ENCODE results near the gene CD4.

CD4 gene

GRCh38 chr12:6852651-6853354, 63.5 kb downstream of the CD4 start:
- H3K4me3 ChIP-seq (ENCODE audit: low read depth, low read length), result peak overlapping the region; percentile 65
- TF ChIP-seq CTCF (IDR thresholded peaks at IDR 0.05; ENCODE audit: insufficient read depth, low read depth, low read length, missing control alignments), result no peak
- peak; percentile 68 for DNase-seq (ENCODE audit: low read depth)

GRCh38 chr12:6853626-6854025, 64.3 kb downstream of the CD4 start:
- no peak for TF ChIP-seq CTCF (IDR thresholded peaks at IDR 0.05; ENCODE audit: insufficient read depth, low read depth, low read length, missing control alignments)
- no peak for DNase-seq (ENCODE audit: low read depth)
- no peak overlapping the region; the same call in 1 of the 2 replicates for H3K4me3 ChIP-seq (ENCODE audit: low read depth, low read length)

- H3K4me3 ChIP-seq (ENCODE audit: low read depth, low read length), result no peak overlapping the region
- DNase-seq (ENCODE audit: low read depth), result no peak
- TF ChIP-seq CTCF (IDR thresholded peaks at IDR 0.05; ENCODE audit: insufficient read depth, low read depth, low read length, missing control alignments), result no peak
Observed at GRCh38 chr12:6854036-6854435, 64.7 kb downstream of the CD4 start.

- no peak for TF ChIP-seq CTCF (IDR thresholded peaks at IDR 0.05; ENCODE audit: insufficient read depth, low read depth, low read length, missing control alignments)
- no peak for DNase-seq (ENCODE audit: low read depth)
- no peak overlapping the region for H3K4me3 ChIP-seq (ENCODE audit: low read depth, low read length)
Observed at GRCh38 chr12:6855322-6855721, 66.0 kb downstream of the CD4 start.

- TF ChIP-seq CTCF (IDR thresholded peaks at IDR 0.05; ENCODE audit: insufficient read depth, low read depth, low read length, missing control alignments), result no peak
Observed at GRCh38 chr12:6858799-6859198, 69.5 kb downstream of the CD4 start.

GRCh38 chr12:6860116-6860515, 70.8 kb downstream of the CD4 start:
- TF ChIP-seq CTCF (IDR thresholded peaks at IDR 0.05; ENCODE audit: insufficient read depth, low read depth, low read length, missing control alignments), result no peak

More at GRCh38 chr12:6858799-6859198, 69.5 kb downstream of the CD4 start:
- no peak for DNase-seq (ENCODE audit: low read depth)
- H3K4me3 ChIP-seq (ENCODE audit: low read depth, low read length), result no peak overlapping the region

GRCh38 chr12:6860942-6861341, 71.6 kb downstream of the CD4 start:
- TF ChIP-seq CTCF (IDR thresholded peaks at IDR 0.05; ENCODE audit: insufficient read depth, low read depth, low read length, missing control alignments), result no peak
- DNase-seq (ENCODE audit: low read depth), result no peak
- H3K4me3 ChIP-seq (ENCODE audit: low read depth, low read length), result no peak overlapping the region

More at GRCh38 chr12:6860116-6860515, 70.8 kb downstream of the CD4 start:
- no peak overlapping the region for H3K4me3 ChIP-seq (ENCODE audit: low read depth, low read length)
- DNase-seq (ENCODE audit: low read depth), result no peak
